Esophagus squamous epithelium (tissue), 4 donors: Measurements from ENCODE around the gene CNPY1.

Source experiments
- CTCF ChIP-seq, 6 experiments: fragments of 450-650 bp in 4 of 6; fragments of 200-600 bp in 2 of 6; sonication (generic) in 2 of 6; IDR thresholded peaks; one replicate each; pipeline ENCODE4 v1.5.1; 2016 to 2019; ENCODE audit warnings: antibody characterized with exemption in 6 of 6, mild to moderate bottlenecking in 4 of 6, moderate library complexity in 4 of 6
- POLR2A ChIP-seq, 4 donors: fragments of 450-650 bp; IDR thresholded peaks; one replicate each; pipeline ENCODE4 v1.6.1; 2017; ENCODE audit warnings: antibody characterized with exemption in 4 of 4, mild to moderate bottlenecking in 4 of 4, moderate library complexity in 3 of 4

GRCh38 chr7:155464183-155464582 is 82.2 kb downstream of the CNPY1 start:
- TF ChIP-seq CTCF (IDR thresholded peaks at IDR 0.05): no peak
- no peak for TF ChIP-seq POLR2A (IDR thresholded peaks at IDR 0.05)
